Adipocyte (in vitro differentiated cells): ENCODE results near the gene SLC28A1.
"Not testable (repeated sequence)": the region's sequence is repeated elsewhere in the genome, so short reads cannot be mapped to it uniquely, and the experiment has no call there.

Experiments
- DNase-seq: peaks from one replicate; pipeline ENCODE4 v3.0.0-alpha.2; 2015; ENCODE audit warnings: low read depth
- H3K27me3 ChIP-seq: replicated peaks from 2 replicates; pipeline ENCODE4 v1.7.0; 2013; ENCODE audit warnings: mild to moderate bottlenecking, low read length, moderate library complexity; ENCODE audit not compliant: control insufficient read depth, insufficient read depth
- H3K36me3 ChIP-seq: 2 replicates; pipeline ENCODE4 v1.7.0; 2013; ENCODE audit warnings: low read length, mild to moderate bottlenecking, moderate library complexity; ENCODE audit not compliant: control insufficient read depth, insufficient read depth, severe bottlenecking
- H3K4me1 ChIP-seq: 2 replicates; pipeline ENCODE4 v1.7.0; 2013; ENCODE audit warnings: mild to moderate bottlenecking, low read length, moderate library complexity; ENCODE audit not compliant: control insufficient read depth, insufficient read depth
- H3K4me3 ChIP-seq: 2 replicates; pipeline ENCODE4 v1.7.0; 2013; ENCODE audit warnings: mild to moderate bottlenecking, low read length, moderate library complexity
- H3K9ac ChIP-seq: 2 replicates; pipeline ENCODE4 v1.7.0; 2013; ENCODE audit warnings: mild to moderate bottlenecking, low read length, moderate library complexity
- H3K9me3 ChIP-seq: 2 replicates; pipeline ENCODE4 v1.7.0; 2013; ENCODE audit warnings: mild to moderate bottlenecking, low read length, moderate library complexity; ENCODE audit not compliant: control insufficient read depth

SLC28A1 gene, protein sequence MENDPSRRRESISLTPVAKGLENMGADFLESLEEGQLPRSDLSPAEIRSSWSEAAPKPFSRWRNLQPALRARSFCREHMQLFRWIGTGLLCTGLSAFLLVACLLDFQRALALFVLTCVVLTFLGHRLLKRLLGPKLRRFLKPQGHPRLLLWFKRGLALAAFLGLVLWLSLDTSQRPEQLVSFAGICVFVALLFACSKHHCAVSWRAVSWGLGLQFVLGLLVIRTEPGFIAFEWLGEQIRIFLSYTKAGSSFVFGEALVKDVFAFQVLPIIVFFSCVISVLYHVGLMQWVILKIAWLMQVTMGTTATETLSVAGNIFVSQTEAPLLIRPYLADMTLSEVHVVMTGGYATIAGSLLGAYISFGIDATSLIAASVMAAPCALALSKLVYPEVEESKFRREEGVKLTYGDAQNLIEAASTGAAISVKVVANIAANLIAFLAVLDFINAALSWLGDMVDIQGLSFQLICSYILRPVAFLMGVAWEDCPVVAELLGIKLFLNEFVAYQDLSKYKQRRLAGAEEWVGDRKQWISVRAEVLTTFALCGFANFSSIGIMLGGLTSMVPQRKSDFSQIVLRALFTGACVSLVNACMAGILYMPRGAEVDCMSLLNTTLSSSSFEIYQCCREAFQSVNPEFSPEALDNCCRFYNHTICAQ

DNA sequence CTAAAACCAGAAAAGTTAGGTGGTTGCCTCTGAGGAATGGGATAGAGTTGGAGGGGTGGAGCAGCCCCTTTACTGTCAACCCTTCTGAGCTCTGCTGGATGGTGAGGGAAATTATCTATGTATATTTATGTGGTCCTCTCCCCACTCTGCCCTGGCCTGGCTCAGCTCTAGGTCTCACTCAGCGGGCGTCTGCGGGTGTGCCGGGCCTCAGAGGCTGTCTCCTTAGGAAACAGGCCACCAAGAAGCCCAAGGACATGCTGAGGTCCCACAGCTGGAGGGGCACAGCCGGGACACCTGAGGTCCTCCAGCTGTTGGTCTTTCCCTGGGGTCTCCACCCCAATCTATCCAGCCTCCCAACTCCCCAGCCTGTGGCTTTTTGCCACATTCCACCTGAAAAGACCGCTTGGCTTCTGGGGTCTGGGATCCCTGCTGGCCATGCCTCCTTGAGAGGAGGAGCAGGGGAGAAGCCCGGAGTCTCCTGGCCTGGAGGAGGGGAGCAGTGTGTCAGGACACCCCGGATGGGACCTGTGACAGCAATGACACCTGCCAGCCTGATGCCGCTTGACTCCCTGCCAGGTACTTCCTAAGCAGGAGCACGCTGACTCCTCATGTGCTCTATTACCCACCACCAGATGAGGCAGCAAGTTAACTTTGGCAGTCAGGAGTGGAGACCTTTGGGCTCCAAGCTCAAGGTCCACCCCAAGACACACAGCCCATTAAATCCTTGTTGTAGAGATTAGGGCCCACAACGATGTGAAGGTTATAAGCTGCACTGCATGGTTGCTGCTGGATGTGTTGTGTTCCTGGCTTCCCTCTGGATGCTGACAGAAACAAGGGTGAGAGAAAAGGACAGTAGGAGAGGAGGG is at the start of gene SLC28A1:
Gene SLC28A1 (plus strand): TSS at position 747 of the 866 bp plus-strand sequence. CDS start 3,099 bp downstream, outside the sequence.
- DNase-seq: no peak
- Histone ChIP-seq H3K27me3 (no peaks in the 10 kb centered on the region), H3K9ac (no peak within 1 kb of the TSS), H3K4me3 (no peak within 1 kb of the TSS), H3K9me3 (no peaks in the 10 kb centered on the region), H3K36me3 (no peaks in the 10 kb centered on the region), H3K4me1 (no peaks in the 10 kb centered on the region)

DNA sequence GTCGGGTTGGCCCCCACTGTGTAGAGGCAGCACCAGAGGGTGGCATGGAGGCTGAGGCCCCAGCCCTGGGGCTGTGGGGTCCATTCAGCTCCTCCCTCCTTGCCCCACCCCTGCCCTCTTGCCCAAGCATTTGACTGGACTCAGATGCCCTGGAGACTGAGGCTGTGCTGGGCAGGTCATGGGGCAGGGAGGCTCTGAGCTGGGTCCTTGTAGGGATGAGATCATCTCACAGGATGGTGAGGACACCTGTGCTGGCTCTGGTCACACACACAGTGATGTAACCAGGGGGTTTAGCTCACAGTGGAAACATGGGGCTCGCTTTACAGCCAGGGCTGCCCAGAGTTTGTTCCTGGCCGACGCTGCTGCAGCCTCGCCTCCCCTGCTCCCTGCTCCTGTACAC is 49.5 kb upstream of the SLC28A1 start:
- no peak for DNase-seq
- no peaks in the 10 kb centered on the region for H3K36me3 ChIP-seq
- no peaks in the 10 kb centered on the region for H3K27me3 ChIP-seq
- peaks cover 37% of the 10 kb centered on the region for H3K4me1 ChIP-seq
- no peak overlapping the region for H3K9ac ChIP-seq
- no peaks in the 10 kb centered on the region for H3K9me3 ChIP-seq
- no peak overlapping the region for H3K4me3 ChIP-seq

DNA sequence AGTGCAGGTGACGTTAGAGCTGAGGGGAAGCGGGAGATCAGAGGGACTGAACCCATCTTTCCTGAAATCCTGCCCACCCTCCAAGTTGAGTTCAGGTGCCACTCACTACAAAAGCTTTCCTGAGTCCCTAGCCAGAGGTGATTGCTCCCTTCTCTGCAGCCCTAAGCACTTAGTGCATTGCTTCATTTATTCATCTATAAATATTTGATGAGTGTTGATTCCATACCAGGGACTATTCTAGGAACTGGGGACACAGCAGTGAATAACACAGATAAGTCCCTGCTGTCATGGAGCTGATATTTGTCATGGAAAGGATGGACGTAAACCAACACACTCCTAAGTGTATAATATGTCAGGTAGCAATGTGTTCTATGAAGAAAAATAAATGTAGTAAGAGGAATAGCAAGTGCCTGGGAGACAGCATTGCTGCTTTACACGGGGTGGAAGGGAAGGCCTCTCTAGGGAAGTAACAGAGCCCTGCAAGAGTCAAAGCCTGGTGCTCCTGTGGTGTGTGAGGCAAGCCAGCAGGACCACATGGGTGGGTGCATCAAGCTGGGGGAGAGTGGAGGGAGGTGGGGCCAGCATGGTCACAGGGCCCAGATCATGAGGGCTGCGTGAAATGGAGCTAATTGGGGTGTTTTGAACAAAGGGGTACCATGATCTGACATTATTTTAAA is 48.7 kb upstream of the SLC28A1 start:
- peaks cover 38% of the 10 kb centered on the region for H3K4me1 ChIP-seq
- no peak overlapping the region for H3K4me3 ChIP-seq
- H3K9me3 ChIP-seq: no peaks in the 10 kb centered on the region
- H3K36me3 ChIP-seq: no peaks in the 10 kb centered on the region
- no peak for DNase-seq
- H3K27me3 ChIP-seq: no peaks in the 10 kb centered on the region
- H3K9ac ChIP-seq: no peak overlapping the region

DNA sequence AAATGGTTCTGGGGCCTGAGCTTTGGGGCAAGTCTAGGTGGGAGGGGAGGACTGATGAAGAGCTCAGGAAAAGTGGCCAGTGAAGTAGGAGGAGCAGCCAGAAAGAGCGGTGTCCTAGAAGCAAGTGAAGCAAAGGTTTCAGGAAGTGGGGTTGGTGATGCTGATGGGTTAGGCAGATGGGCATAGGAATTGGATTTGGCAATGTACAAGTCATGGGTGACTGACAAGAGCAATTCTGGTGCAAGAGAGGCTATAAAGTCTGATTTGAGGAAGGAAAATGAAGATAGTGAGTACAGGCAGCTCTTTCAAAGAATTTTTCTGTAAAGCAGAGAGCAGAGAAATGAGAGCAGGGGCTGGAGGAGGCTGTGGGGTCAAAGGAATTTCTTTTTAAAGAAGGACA is 47.6 kb upstream of the SLC28A1 start:
- no peak overlapping the region for H3K4me3 ChIP-seq
- H3K9me3 ChIP-seq: no peaks in the 10 kb centered on the region
- H3K36me3 ChIP-seq: no peaks in the 10 kb centered on the region
- DNase-seq: no peak
- no peak overlapping the region for H3K9ac ChIP-seq
- H3K4me1 ChIP-seq: peaks cover 37% of the 10 kb centered on the region
- H3K27me3 ChIP-seq: no peaks in the 10 kb centered on the region

DNA sequence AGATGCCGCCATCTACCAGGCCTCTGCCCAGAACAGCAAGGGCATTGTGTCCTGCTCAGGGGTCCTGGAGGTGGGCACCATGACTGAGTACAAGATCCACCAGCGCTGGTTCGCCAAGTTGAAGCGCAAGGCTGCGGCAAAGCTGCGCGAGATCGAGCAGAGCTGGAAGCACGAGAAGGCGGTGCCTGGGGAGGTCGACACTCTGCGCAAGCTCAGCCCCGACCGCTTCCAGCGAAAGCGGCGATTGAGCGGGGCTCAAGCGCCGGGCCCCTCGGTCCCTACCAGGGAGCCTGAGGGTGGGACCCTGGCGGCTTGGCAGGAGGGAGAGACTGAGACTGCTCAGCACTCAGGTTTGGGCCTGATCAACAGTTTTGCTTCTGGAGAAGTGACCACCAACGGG is 44.7 kb upstream of the SLC28A1 start:
- H3K4me3 ChIP-seq: no peak overlapping the region
- H3K27me3 ChIP-seq: no peaks in the 10 kb centered on the region
- H3K9ac ChIP-seq: peak overlapping the region; percentile 56
- H3K9me3 ChIP-seq: no peaks in the 10 kb centered on the region
- H3K36me3 ChIP-seq: no peaks in the 10 kb centered on the region
- no peak for DNase-seq
- H3K4me1 ChIP-seq: peaks cover 18% of the 10 kb centered on the region

DNA sequence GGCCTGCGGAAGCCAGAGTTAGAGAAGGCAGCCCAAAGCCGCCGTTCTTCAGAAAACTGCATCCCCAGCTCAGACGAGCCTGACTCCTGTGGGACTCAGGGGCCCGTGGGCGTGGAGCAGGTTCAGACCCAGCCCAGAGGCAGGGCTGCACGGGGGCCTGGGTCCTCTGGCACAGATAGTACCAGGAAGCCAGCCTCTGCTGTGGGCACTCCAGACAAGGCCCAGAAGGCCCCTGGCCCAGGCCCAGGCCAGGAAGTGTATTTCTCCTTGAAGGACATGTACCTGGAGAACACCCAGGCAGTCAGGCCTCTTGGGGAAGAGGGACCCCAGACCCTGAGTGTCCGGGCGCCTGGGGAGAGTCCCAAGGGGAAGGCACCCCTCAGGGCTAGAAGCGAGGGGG is 44.2 kb upstream of the SLC28A1 start:
- H3K9ac ChIP-seq: peak overlapping the region; percentile 56
- H3K4me3 ChIP-seq: no peak overlapping the region
- no peaks in the 10 kb centered on the region for H3K27me3 ChIP-seq
- H3K36me3 ChIP-seq: no peaks in the 10 kb centered on the region
- no peak for DNase-seq
- peaks cover 18% of the 10 kb centered on the region for H3K4me1 ChIP-seq
- H3K9me3 ChIP-seq: no peaks in the 10 kb centered on the region

DNA sequence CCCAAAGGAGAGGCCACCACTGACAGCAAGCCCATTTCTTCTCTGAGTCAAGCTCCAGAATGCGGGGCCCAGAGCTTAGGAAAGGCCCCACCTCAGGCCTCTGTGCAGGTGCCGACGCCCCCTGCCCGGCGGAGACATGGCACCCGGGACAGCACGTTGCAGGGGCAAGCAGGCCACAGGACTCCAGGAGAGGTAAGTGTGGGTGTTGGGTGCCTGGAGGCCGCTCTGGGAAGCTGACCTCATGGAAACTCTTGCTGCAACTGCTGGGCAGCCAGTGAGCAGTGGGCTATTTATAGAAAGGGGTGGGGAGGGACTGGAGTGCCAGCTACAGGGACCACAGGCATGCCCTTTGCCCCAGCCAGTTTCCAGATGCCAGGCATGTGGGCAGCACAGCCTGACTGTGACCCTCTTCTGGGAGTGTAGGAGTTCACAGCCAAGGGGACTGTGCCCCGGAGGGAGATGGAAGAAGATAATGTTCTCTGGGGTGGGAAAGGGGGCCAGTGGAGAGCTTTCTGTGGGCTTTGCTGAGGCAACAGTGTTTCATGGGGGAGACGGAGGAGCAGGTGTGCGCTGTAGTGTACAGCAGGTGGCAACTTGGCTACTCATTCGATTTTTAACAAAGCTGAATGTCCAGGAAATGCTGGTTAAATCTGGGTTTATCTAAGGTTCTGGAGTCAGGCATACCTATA is 43.6 kb upstream of the SLC28A1 start:
- Histone ChIP-seq H3K27me3 (no peaks in the 10 kb centered on the region), H3K9me3 (no peaks in the 10 kb centered on the region), H3K9ac (peak overlapping the region; percentile 56), H3K4me1 (peaks cover 18% of the 10 kb centered on the region), H3K36me3 (no peaks in the 10 kb centered on the region), H3K4me3 (no peak overlapping the region)
- DNase-seq: peak; percentile 87

DNA sequence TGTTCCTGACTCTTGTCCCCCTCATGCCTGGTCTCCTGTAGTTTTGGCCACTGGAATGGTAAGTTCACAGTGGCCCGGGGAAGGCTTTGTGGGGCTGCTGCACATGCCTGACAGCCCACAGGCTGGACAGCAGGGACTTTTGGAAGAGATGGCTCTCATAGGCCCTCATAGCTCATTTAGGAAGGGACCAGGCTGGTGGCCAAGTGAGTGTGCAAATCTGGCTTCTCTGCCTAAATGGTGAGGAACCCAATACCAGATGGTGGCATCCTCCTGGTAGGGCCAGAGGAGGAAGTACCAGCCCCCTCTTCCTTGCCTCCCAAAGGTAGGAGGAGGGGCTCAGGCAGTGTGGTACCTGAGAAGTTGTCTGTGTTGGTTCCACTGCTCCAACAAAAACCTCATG is 41.7 kb upstream of the SLC28A1 start:
- Histone ChIP-seq H3K36me3 (no peaks in the 10 kb centered on the region), H3K4me1 (peaks cover 18% of the 10 kb centered on the region), H3K27me3 (no peaks in the 10 kb centered on the region), H3K9ac (no peak overlapping the region), H3K4me3 (no peak overlapping the region), H3K9me3 (peaks cover 16% of the 10 kb centered on the region)
- no peak for DNase-seq

DNA sequence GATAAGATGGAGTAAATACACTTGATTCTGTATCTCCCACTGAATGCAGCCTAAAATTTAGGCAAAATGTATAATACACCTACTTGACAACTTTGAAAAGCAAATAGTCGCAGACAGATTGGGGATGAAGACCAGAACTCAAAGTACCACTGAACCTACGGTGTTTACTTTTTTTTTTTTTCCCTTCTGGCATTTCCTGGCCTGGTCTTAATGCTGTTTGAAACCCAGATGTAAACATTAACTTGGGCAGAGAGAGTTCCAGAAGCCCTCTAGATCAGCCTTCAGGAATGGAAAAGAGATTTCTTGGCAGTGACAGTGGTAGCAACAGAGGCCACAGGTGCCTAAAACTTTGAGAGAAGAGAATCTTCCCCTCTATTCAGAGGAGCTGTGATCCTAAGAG is 39.5 kb upstream of the SLC28A1 start:
- H3K9me3 ChIP-seq: peaks cover 19% of the 10 kb centered on the region
- no peaks in the 10 kb centered on the region for H3K36me3 ChIP-seq
- H3K4me3 ChIP-seq: no peak overlapping the region
- no peaks in the 10 kb centered on the region for H3K27me3 ChIP-seq
- peak overlapping the region; percentile 25 for H3K9ac ChIP-seq
- peaks cover 17% of the 10 kb centered on the region for H3K4me1 ChIP-seq
- peak; percentile 17 for DNase-seq

DNA sequence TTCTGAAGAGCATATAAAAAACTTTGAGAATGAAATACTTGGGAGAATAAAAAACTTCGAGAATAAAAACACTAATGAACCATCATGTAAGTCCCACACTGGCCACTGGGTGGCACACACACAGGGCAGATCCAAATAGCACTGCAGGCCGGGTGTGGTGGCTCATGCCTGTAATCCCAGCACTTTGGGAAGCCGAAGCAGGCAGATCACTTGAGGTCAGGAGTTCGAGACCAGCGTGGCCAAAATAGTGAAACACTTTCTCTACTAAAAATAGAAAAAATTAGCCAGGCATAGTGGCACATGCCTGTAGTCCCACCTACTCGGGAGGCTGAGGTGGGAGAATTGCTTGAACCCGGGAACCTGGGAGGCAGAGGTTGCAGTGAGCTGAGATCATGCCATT is 38.8 kb upstream of the SLC28A1 start:
- H3K36me3 ChIP-seq, H3K4me3 ChIP-seq, H3K9ac ChIP-seq, H3K27me3 ChIP-seq: not testable (repeated sequence)
- H3K9me3 ChIP-seq: peaks cover 19% of the 10 kb centered on the region
- peak; percentile 65 for DNase-seq
- H3K4me1 ChIP-seq: peaks cover 10% of the 10 kb centered on the region
